HL-60/S4 treated with phorbol 12-myristate 13-acetate at 8.2 ng/mL for 4 days and 3 days (cell line): ENCODE data around the gene SIGLEC5.

ENCODE experiments used
- in situ Hi-C: fragments of 300-500 bp; cut with MboI; formaldehyde crosslinking; loops from 2 replicates; pipeline ENCODE4 v1.15.0; 2022; ENCODE audit warnings: low sequenced_read_pairs

Gene SIGLEC5

GRCh38 chr19:51628153-51628939 is 1.9 kb downstream of the SIGLEC5 start:
- in situ Hi-C loops = no loop called here

- in situ Hi-C loops = no loop called here
Observed at GRCh38 chr19:51627491-51628138, 2.6 kb downstream of the SIGLEC5 start.

GRCh38 chr19:51626675-51627074 is 3.5 kb downstream of the SIGLEC5 start:
- in situ Hi-C loops = no loop called here

DNA sequence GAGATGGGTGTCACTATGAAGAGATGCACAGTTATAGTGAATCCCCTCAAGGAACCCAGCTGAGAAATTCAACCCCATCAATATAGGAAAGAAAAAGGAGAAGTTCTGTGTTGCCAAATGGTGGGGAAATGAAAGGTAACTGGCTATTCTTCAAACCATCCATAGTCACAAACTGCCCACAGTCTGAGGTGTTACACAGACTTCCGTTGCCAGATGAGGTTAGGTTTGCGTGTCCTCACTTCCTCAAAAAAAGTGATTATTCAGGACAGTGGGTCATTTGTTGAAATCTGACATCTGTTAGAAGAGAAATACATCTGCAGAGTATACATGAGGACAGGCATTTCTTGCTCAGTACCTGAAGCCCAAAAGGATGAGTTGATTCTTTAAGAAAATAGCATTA is 9.0 kb downstream of the SIGLEC5 start:
- in situ Hi-C loops = no loop called here

- in situ Hi-C loops = no loop called here
Observed at GRCh38 chr19:51615991-51616390, 14.2 kb downstream of the SIGLEC5 start.

GRCh38 chr19:51614789-51615188 is 15.4 kb downstream of the SIGLEC5 start:
- in situ Hi-C loops = no loop called here

DNA sequence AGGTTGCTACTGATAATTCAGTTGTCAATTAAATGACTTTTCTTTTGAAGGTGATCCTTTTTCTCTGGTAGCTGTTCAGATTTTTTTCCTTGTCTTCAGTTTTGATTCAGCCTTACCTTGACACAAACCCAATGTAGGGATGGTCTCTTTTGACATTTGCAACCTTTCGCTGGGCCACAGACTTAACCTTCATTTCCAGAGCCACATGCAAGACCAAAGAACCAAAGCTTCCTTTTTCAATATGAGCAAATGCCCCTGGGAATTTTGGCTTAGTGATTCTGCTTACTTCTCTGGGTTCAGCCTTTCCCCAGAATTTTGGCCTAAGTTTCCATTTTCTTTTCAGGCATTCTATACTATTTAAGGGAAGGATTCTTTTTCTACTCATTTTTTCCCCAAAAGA is 19.6 kb downstream of the SIGLEC5 start:
- in situ Hi-C loops = no loop called here

- in situ Hi-C loops = no loop called here
Observed at GRCh38 chr19:51607920-51608562, 22.2 kb downstream of the SIGLEC5 start.

GRCh38 chr19:51607077-51607476 is 23.1 kb downstream of the SIGLEC5 start:
- in situ Hi-C loops = no loop called here

GRCh38 chr19:51602189-51602854 is 27.9 kb downstream of the SIGLEC5 start:
- in situ Hi-C loops = no loop called here

- in situ Hi-C loops = no loop called here
Observed at GRCh38 chr19:51600940-51601580, 29.1 kb downstream of the SIGLEC5 start.

DNA sequence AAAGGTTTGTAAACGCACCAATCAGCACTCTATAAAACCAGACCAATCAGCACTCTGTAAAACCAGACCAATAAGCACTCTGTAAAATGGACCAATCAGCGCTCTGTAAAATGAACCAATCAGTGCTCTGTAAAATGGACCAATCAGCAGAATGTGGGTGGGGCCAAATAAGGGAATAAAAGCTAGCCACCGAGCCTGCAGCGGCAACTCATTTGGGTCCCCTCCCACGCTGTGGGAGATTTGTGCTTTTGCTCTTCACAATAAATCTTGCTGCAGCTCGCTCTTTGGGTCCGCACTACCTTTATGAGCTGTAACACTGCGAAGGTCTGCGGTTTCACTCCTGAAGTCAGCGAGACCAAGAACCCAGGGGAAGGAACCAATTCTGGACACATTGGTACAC is 31.1 kb downstream of the SIGLEC5 start:
- in situ Hi-C loops = no loop called here

DNA sequence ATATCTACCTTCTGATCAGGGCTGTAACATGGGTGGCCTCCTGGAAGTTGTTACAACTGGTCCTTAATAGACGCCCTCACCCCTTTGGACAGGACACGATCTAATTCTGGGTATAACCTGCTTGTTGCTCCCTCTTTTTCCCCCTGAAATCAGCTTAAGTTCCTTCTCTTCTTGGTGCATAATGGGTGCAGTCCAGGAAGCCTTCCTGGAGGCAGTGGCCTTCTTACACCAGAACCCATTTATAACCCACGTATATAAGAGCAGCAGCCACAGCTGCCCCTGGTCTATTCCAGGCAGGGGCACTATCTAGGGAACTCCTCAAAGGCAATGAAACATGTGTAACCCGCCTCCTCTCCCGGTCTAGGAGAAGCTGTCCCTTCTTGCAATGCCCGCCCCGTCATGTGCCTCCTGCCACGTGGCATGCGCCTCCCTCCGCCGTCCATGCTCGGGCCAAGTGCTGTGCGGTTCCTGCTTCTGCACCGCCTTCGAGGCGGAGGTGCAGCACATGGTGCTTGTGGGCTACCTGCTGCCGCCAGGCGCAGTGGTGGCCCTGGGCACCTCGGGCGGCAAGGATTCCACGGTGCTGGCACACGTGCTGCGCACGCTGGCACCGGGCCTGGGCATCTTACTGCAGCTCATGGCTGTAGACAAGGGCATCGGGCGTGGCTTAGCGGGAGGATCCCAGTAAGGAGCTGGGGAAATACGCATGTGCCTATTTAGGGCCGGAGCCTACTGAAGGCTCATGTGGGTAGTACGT is 31.9 kb downstream of the SIGLEC5 start:
- in situ Hi-C loops = no loop called here

DNA sequence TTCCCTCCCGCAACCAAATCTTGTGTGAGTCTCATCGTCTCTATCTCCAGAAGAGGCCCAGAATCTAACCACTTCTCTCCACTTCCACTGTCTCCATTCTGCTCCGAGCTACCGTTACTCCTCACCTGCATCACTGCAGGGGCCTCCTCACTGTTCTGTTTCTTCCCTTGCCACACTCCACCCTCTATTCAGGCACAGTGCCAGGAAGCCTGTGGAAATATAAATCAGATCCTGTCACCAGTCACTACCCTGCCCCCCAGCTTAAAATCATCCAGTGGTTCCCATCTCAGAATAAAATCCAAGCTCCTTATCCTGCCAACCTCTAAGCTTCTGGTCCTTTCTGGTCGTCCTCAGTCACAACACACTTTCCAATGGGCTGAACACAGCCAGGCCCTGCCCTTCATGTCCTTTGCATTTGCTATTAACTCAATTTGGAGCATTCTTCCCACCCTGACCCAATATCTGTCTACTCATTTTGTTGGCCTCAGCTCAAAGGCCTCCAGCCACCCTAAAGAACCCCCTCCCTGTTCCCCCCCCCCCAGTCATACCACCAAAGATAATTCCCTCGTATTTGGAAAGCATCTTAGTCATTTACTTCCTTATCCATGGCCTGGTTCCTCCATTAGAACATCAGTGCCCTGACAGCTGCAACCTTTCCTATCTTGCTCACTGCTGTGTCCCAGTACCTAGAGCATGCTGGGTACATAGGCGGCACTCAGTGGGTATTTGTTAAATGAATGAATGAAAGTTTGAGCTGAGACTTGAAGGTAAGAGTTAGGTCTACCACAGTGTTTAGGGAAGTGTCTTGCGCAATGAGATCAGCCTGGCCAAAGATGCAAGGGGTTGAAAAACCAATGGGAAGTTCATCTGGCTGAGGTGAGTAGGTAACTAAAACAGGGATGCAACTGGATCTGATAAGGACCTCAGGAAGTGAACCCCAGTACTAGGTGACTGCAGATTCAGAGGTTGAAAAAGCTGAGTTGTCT is 34.7 kb downstream of the SIGLEC5 start:
- in situ Hi-C loops = no loop called here

- in situ Hi-C loops = no loop called here
Observed at GRCh38 chr19:51594774-51595109, 35.5 kb downstream of the SIGLEC5 start.

GRCh38 chr19:51593969-51594773 is 36.0 kb downstream of the SIGLEC5 start:
- in situ Hi-C loops = no loop called here

GRCh38 chr19:51593138-51593890 is 36.9 kb downstream of the SIGLEC5 start:
- in situ Hi-C loops = no loop called here

GRCh38 chr19:51592521-51592920 is 37.7 kb downstream of the SIGLEC5 start:
- in situ Hi-C loops = no loop called here
